HepG2 (cell line): Measurements from ENCODE around the gene KCTD13. TPM values are rescaled to one million over a fixed set of nuclear protein-coding genes. Genes with fewer than 3 reads are reported as not detected.

Experiments used
- ADNP ChIP-seq: sonication (generic); formaldehyde crosslinking; IDR thresholded peaks from 2 replicates; pipeline ENCODE4 v1.4.0; 2020; ENCODE audit warnings: missing genetic modification reagents
- ARNT2 ChIP-seq: sonication (generic); formaldehyde crosslinking; IDR thresholded peaks from 2 replicates; pipeline ENCODE4 v1.8.0; 2022; ENCODE audit warnings: mild to moderate bottlenecking, low read depth, missing genetic modification reagents, moderate library complexity
- HOXA3 ChIP-seq: sonication (generic); formaldehyde crosslinking; IDR thresholded peaks from 2 replicates; pipeline ENCODE4 v1.5.0; 2020; ENCODE audit warnings: missing genetic modification reagents
- HOXA7 ChIP-seq: sonication (generic); formaldehyde crosslinking; IDR thresholded peaks from 2 replicates; pipeline ENCODE4 v1.8.1; 2022; ENCODE audit warnings: mild to moderate bottlenecking, missing genetic modification reagents, moderate library complexity
- PPARG ChIP-seq: conservative IDR thresholded peaks from 2 replicates; pipeline ENCODE4 v1.6.1; 2016; ENCODE audit warnings: missing biosample characterization, missing genetic modification reagents
- REL ChIP-seq: sonication (generic); formaldehyde crosslinking; conservative IDR thresholded peaks from 2 replicates; pipeline ENCODE4 v1.8.0; 2022; ENCODE audit warnings: mild to moderate bottlenecking, missing genetic modification reagents, moderate library complexity
- SAFB2 ChIP-seq: sonication (generic); formaldehyde crosslinking; IDR thresholded peaks from 2 replicates; pipeline ENCODE4 v1.5.1; 2020; ENCODE audit warnings: missing genetic modification reagents, low read depth, mild to moderate bottlenecking, borderline replicate concordance
- SOX6 ChIP-seq, 2 experiments: fragments of 450-650 bp in 1 of 2; sonication (generic) in 1 of 2; formaldehyde crosslinking in 1 of 2; IDR thresholded peaks; 2 replicates each; pipeline versions ENCODE4 v1.4.0 to v1.6.1; 2017 to 2020; ENCODE audit warnings: antibody characterized with exemption in 1 of 2, mild to moderate bottlenecking in 1 of 2, missing genetic modification reagents in 1 of 2
- THAP9 ChIP-seq: sonication (generic); formaldehyde crosslinking; IDR thresholded peaks from 2 replicates; pipeline ENCODE4; 2020; ENCODE audit warnings: missing genetic modification reagents, mild to moderate bottlenecking, borderline replicate concordance
- UBTF ChIP-seq: sonication (generic); formaldehyde crosslinking; IDR thresholded peaks from 2 replicates; pipeline ENCODE4 v1.4.0; 2020; ENCODE audit warnings: mild to moderate bottlenecking, missing genetic modification reagents
- ZFP91 ChIP-seq: sonication (generic); formaldehyde crosslinking; IDR thresholded peaks from 2 replicates; pipeline ENCODE4 v1.9.0; 2022; ENCODE audit warnings: missing genetic modification reagents, mild to moderate bottlenecking, borderline replicate concordance
- ZNF317 ChIP-seq: sonication (generic); formaldehyde crosslinking; IDR thresholded peaks from 2 replicates; pipeline ENCODE4 v1.5.0; 2020; ENCODE audit warnings: mild to moderate bottlenecking, missing genetic modification reagents
- ZNF567 ChIP-seq: sonication (generic); formaldehyde crosslinking; IDR thresholded peaks from 2 replicates; pipeline ENCODE4 v1.8.1; 2023; ENCODE audit warnings: mild to moderate bottlenecking, missing genetic modification reagents, borderline replicate concordance
- ZNF747 ChIP-seq: sonication (generic); formaldehyde crosslinking; IDR thresholded peaks from 2 replicates; pipeline ENCODE4 v1.8.1; 2023; ENCODE audit warnings: missing genetic modification reagents, mild to moderate bottlenecking, borderline replicate concordance
- polyA plus RNA-seq, 8 experiments: library from polyadenylated mRNA; depleted of rRNA in 3 of 8; stranded (reverse) in 7 of 8; unstranded in 1 of 8; fragments of >200 nt; fragmentation: Illumina TruSeq in 4 of 8; extraction: Trizol in 4 of 8; gene quantifications; 2 replicates each; pipeline versions ENCODE4 v1.2.1 to v1.2.3, GENCODE V29; 2011 to 2016; ENCODE audit warnings: low read depth in 4 of 8, missing spikeins in 1 of 8, mixed read lengths in 1 of 8; ENCODE audit not compliant: insufficient read depth in 1 of 8
- total RNA-seq, 5 experiments: library from RNA; depleted of rRNA; stranded (reverse); fragments of >200 nt; fragmentation: Illumina TruSeq; extraction: Trizol; gene quantifications; 2 replicates each; pipeline ENCODE4 v1.2.3, GENCODE V29; 2016; ENCODE audit warnings: low read depth in 1 of 5
- TF ChIP-seq, protein P1 (sequence below): sonication (generic); formaldehyde crosslinking; IDR thresholded peaks from 2 replicates; pipeline ENCODE4 v1.5.0; 2020; ENCODE audit warnings: mild to moderate bottlenecking, missing genetic modification reagents
- TF ChIP-seq, protein P2 (sequence below): sonication (generic); formaldehyde crosslinking; IDR thresholded peaks from 2 replicates; pipeline ENCODE4 v1.5.1; 2020; ENCODE audit warnings: missing genetic modification reagents, mild to moderate bottlenecking, borderline replicate concordance

KCTD13 gene
- total and polyA plus RNA-seq, 2 of the 13 experiments (the other 11 are each of a cell fraction or from before 2014, with no cell fraction given) = 6.3 to 14.7 TPM

GRCh38 chr16:29900102-29900887 lies 25.7 kb downstream of the KCTD13 start, which contains the start of gene ASPHD1 (continued):
- TF ChIP-seq ADNP (CRISPR knock-in tag) = no peak
- TF ChIP-seq, protein P1, sequence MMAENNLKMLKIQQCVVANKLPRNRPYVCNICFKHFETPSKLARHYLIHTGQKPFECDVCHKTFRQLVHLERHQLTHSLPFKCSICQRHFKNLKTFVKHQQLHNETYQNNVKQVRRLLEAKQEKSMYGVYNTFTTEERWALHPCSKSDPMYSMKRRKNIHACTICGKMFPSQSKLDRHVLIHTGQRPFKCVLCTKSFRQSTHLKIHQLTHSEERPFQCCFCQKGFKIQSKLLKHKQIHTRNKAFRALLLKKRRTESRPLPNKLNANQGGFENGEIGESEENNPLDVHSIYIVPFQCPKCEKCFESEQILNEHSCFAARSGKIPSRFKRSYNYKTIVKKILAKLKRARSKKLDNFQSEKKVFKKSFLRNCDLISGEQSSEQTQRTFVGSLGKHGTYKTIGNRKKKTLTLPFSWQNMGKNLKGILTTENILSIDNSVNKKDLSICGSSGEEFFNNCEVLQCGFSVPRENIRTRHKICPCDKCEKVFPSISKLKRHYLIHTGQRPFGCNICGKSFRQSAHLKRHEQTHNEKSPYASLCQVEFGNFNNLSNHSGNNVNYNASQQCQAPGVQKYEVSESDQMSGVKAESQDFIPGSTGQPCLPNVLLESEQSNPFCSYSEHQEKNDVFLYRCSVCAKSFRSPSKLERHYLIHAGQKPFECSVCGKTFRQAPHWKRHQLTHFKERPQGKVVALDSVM (CRISPR knock-in tag) = no peak
- peak; percentile 71 for TF ChIP-seq HOXA7
- TF ChIP-seq THAP9 (CRISPR knock-in tag) = no peak
- TF ChIP-seq SAFB2 (CRISPR knock-in tag) = no peak
- 0 out of 2 replicates have a peak, but pooled peaks have one; percentile 14 for TF ChIP-seq ZNF747 (CRISPR knock-in tag)
- TF ChIP-seq, protein P2, sequence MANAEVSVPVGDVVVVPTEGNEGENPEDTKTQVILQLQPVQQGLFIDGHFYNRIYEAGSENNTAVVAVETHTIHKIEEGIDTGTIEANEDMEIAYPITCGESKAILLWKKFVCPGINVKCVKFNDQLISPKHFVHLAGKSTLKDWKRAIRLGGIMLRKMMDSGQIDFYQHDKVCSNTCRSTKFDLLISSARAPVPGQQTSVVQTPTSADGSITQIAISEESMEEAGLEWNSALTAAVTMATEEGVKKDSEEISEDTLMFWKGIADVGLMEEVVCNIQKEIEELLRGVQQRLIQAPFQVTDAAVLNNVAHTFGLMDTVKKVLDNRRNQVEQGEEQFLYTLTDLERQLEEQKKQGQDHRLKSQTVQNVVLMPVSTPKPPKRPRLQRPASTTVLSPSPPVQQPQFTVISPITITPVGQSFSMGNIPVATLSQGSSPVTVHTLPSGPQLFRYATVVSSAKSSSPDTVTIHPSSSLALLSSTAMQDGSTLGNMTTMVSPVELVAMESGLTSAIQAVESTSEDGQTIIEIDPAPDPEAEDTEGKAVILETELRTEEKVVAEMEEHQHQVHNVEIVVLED (CRISPR knock-in tag) = no peak
- TF ChIP-seq ZNF317 (CRISPR knock-in tag) = no peak
- TF ChIP-seq ARNT2 (CRISPR knock-in tag) = peak; percentile 92; the same call in 1 of the 2 replicates
- no peak for TF ChIP-seq SOX6 (IDR thresholded peaks at IDR 0.05)
- peak; percentile 10; the same call in 1 of the 2 replicates for TF ChIP-seq SOX6 (CRISPR knock-in tag; IDR thresholded peaks at IDR 0.05)
- peak; percentile 92 for TF ChIP-seq REL
- peak; percentile 65; the same call in 1 of the 2 replicates for TF ChIP-seq HOXA3 (CRISPR knock-in tag)
- peak; percentile 18; the same call in 1 of the 2 replicates for TF ChIP-seq ZNF567 (CRISPR knock-in tag)
- TF ChIP-seq UBTF (CRISPR knock-in tag) = peak; percentile 69
- TF ChIP-seq ZFP91 (CRISPR knock-in tag) = no peak; the same call in 1 of the 2 replicates
- 0 out of 2 replicates have a peak, but pooled peaks have one; percentile 45 for TF ChIP-seq PPARG
